ENCODE measurements around the gene MARCHF11. TPM values are rescaled to one million over a fixed set of nuclear protein-coding genes. Genes with fewer than 3 reads are reported as not detected.

Gene MARCHF11
- polyA plus RNA-seq, 5 donors = not detected

DNA sequence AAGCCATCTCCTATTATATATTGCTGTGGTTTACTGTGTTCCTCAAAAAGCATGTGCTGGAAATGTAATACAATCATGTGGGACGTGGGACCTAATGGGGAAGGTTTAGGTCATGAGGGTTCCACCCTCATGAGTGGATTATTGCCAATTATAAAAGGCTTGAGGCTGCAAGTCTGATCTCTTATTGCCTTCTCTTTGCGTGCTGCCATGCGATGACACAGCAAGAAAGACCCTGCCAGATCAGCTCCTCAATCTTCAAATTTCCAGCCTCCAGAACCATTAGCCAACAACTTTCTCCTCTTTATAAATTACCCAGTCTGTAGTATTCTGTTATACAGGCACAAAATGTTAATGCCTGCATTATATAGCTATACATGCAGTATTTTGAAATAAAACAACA is 45.4 kb downstream of the MARCHF11 start:
- no peak for DNase-seq

DNA sequence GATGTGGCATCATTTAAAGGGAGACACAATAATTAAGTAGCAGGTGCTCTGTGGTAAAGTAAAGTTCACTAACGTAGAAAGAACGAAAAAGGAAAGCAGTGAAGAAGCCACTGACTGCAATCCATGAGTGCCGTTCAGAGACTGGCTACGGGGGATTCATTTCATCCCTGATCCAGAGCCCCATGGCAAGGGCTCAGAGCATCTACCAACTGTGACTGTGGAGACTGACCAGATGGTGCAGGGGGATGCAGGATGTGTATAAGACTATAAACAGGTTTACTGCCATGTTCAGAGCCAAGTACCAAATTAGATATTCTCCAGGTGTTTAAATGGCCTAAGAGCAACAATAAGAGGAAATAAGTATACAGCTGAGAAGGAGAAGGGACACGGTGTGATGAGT is 47.7 kb downstream of the MARCHF11 start:
- DNase-seq = no peak

- DNase-seq = no peak
Observed at GRCh38 chr5:16128944-16129343, 50.6 kb downstream of the MARCHF11 start.

DNA sequence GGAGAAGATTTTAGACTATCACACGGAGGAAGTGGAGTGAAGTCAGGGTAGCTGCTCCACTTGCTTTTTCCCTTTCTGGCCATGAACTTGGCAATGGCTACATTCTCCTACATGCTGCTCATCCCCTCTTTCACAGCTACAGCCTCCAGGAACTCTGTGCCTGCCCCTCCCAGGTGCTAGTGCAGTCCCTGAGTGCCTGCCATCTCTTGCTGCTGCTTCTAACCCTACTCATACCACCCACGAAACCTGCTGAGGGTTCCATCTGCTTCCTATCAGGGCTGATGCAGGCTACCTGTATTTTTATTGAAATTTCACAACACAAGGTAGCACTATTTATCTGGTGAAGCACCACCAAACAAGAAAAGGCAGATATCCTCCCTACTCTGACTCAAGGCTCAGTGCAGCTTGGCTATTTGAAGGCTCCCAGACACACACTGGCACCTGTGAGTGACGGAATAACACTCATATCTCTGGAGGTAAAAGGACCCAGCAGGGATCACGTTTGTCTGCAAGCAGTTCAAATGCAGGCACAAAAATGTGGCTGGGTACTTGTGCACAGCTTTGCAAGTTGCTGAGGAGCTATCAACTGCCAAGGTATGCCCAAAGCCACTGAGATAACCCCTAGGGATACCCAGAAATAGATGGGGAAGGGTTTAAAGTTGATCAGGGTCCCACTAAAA is 51.6 kb downstream of the MARCHF11 start:
- no peak for DNase-seq

DNA sequence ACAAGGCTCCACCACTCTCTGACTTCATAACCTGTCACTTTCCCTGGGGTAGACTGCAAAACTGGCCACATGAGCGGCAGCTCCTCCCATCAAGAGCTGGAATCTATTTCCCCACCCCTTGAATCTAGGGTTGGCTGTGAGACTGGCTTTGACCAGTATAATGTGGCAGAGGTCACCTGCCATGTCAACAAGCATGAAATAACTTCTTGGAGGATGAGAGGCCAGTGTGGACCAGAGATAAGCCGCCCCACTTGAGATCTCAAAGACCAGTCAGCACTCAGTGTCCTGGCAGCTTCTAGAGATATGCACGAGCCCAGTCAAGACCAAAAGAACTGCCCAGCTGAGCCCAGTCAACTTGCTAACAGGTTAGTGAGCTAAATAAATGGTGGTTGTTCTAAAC is 59.0 kb downstream of the MARCHF11 start:
- DNase-seq = no peak

DNA sequence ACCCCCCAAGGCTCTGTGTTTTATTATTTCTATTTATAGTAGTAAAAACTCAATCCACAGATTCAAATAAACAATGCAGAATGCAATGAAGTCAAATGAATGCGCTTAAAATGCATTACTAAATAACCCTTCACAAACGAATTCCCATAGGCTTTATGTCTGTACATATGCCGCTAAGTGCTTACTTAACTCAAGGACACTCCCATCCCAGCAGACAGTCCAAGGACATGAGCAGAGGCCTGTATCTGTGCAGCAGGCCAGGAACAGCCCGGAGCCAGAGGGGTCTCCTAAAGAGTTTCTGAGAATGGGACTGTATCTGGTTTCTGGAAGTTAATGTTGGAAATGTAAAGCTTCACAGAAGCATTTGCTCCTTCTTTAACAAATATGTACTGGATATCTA is 59.8 kb downstream of the MARCHF11 start:
- DNase-seq = no peak

DNA sequence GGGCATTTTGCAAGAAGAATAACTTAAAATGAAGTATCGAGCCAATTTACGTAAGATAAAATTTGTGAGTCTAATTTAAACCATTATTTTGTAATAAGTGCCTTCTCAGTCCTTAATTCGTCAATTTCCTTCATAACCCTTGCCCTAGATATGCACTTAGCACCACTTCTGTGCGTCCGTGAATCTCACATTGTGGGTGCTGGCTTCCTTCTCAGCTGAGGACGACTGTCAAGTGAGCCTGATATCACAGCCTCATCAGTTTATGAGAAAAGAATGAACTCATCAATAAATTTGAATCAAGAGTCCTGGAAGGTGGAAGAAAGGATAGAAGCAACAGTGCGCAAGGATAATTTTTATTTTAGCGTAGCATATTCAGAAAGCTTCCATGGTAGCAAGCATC is 64.5 kb downstream of the MARCHF11 start:
- no peak for DNase-seq

GRCh38 chr5:16108418-16108817 is 71.2 kb downstream of the MARCHF11 start:
- DNase-seq = no peak

GRCh38 chr5:16104961-16105360 is 74.6 kb downstream of the MARCHF11 start:
- no peak for DNase-seq

DNA sequence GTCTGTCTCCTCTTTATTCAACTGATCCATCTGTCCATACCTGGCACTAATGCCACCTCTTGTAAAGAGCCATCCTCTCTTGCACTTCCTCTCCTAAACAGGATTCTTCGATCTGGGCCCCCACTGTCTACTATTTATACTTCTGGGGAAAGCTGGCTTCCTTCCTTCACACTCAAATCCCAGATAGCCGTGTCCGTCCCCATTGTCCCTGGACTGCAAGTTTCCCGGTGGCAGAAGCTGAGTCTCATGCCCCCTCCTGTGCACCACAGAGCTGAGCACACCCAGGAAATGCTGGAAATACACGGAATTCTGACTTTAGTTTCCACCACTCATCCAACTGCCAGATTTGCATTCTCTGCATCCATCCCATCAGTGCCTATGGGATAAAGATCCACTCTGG is 84.0 kb downstream of the MARCHF11 start:
- no peak for DNase-seq

- no peak for DNase-seq
Observed at GRCh38 chr5:16090270-16090669, 89.3 kb downstream of the MARCHF11 start.

GRCh38 chr5:16082982-16083381 is 96.6 kb downstream of the MARCHF11 start:
- no peak for DNase-seq

- DNase-seq = no peak
Observed at GRCh38 chr5:16082053-16082452, 97.5 kb downstream of the MARCHF11 start.

GRCh38 chr5:16081376-16081955 is 98.1 kb downstream of the MARCHF11 start:
- no peak for DNase-seq

DNA sequence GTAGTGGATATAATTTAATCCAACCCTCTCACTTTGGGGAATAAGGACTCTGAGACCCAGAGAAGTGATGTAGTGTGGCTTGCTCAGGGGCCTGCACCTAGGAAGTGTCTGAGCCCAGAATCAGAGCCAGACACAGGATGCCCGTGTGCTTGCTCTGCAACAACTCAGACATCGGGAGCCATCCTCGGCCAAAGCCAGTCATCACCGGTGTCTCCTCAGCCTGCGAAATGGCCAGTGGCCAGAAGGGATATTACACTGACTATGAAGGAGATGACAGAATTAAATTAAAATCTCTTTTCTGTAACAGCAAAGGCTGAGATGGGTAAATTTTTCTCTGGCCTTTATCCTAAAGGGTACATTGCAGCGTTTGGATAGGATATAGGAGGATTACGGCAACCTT is 102.9 kb downstream of the MARCHF11 start:
- DNase-seq = no peak

DNA sequence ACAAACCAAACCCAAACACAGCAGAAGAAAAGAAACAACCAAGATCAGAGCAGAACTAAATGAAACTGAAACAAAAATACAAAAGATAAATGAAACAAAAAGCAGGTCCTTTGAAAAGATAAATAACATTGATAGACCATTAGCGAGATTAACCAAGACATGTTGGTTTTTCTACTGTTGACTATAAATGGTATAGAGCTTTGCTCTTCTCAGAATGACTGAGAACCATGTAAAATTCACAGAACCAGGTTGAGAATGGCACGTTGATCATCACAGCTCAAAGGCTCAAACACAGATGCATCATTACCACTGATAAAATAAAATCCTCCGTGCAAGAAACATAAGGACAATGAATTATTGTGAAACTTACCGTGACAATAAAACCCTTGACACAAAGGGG is 105.2 kb downstream of the MARCHF11 start:
- DNase-seq = no peak

GRCh38 chr5:16072616-16073015 is 107.0 kb downstream of the MARCHF11 start:
- DNase-seq = no peak

DNA sequence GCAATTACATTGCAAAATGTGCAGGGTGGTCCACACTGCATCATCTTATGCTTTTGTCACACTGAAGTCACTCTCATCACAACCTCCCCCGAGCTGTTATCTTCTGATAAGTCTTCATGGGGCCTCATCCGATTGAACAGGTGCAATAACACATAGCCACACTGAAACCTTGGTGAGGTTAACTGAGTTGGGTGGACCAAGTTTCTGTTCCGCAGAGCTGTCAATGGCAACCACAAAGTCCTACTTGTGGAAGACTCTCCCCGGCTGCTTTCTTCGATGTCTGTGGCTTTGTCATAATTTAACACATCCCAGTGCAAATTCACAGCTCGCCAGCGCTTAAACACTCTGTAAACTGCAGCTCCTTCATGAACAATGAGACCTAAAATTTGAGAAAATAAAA is 112.2 kb downstream of the MARCHF11 start:
- no peak for DNase-seq

DNA sequence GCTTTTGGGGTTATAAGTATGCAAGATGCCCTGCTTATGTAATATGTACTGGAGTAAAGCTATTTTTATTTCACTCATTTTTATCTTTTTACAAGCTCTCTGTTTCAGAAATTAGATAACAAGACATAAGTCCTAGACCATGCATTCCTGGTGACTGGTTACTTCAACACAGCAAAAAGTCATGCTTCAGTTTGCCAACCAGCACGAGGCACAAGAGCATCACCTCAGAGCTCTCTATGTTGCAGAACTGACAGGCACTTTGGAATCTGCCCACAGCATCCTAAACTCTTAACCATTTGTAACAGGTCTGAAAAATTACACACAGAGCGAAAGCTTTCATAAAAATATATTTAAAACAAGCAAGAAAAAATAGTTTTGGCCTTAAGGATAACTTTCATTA is 112.8 kb downstream of the MARCHF11 start:
- no peak for DNase-seq

DNA sequence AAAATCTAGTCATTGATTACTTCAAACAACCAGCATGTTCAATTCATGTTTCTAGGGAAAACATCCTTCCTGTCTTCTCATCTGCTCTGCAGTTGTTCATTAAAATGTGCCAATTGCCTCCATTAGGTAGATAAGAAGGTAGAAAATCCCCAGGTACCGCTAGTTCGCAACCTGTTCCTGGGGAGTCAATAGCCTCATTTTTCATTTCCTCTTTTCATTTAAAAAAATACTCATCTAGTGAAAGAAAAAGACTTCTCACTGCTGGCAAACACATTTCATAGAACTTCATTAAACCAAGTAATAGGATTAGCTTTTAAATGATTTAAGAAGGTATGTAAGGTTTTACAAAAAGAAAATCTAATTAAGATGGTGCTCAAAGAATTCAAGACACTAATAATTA is 113.3 kb downstream of the MARCHF11 start:
- no peak for DNase-seq

- DNase-seq = no peak
Observed at GRCh38 chr5:16065831-16066230, 113.8 kb downstream of the MARCHF11 start.

- DNase-seq = no peak
Observed at GRCh38 chr5:16064135-16064893, 115.3 kb downstream of the MARCHF11 start.

DNA sequence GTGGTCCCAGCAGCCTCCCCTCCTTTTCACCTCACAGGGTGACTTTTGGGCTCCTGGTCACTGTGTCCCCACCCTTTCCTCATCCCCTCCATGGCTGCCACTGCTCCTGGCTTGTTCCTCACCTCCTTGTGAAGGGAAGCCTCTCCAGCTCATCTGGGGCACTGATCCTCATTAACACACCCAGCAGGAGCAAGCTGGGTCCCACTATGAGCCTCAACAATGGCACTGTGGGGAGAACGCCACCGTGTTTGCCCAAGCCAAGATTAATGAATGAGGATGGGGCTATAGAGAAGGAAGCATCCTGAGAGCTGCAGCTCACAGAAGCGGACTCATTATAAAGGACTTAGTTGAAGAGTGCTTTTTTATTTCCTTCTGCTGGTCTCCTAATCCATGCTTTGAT is 118.4 kb downstream of the MARCHF11 start:
- no peak for DNase-seq
